Activated CD8-positive, alpha-beta memory T cell treated with anti-CD3 and anti-CD28 coated beads for 4 hours (primary cell): Measurements from ENCODE around the gene NTSR2.
"Not testable (repeated sequence)": the region's sequence is repeated elsewhere in the genome, so short reads cannot be mapped to it uniquely, and the experiment has no call there.

Experiments used
- DNase-seq, 2 donors: peaks; one replicate each; pipeline ENCODE4 v3.0.0-alpha.2; 2020; ENCODE audit warnings: low read depth in 2 of 2

The NTSR2 gene

GRCh38 chr2:11679486-11680181, 9.6 kb upstream of the NTSR2 start:
- no peak for DNase-seq

- DNase-seq, result no peak
Observed at GRCh38 chr2:11679016-11679415, 9.0 kb upstream of the NTSR2 start.

- DNase-seq, result no peak
Observed at GRCh38 chr2:11678306-11678960, 8.4 kb upstream of the NTSR2 start.

- no peak for DNase-seq
Observed at GRCh38 chr2:11677136-11678055, 7.4 kb upstream of the NTSR2 start.

- no peak for DNase-seq
Observed at GRCh38 chr2:11676640-11677039, 6.6 kb upstream of the NTSR2 start.

- DNase-seq, result no peak
Observed at GRCh38 chr2:11675423-11676112, 5.6 kb upstream of the NTSR2 start.

GRCh38 chr2:11674983-11675382, 5.0 kb upstream of the NTSR2 start:
- DNase-seq, result no peak

- no peak for DNase-seq
Observed at GRCh38 chr2:11672407-11672806, 2.4 kb upstream of the NTSR2 start.

- DNase-seq, result no peak
Observed at GRCh38 chr2:11667866-11668637, 1.9 kb downstream of the NTSR2 start.

- no peak for DNase-seq
Observed at GRCh38 chr2:11667194-11667593, 2.8 kb downstream of the NTSR2 start.

GRCh38 chr2:11665510-11666362, 4.3 kb downstream of the NTSR2 start:
- no peak for DNase-seq

- no peak for DNase-seq
Observed at GRCh38 chr2:11665028-11665427, 5.0 kb downstream of the NTSR2 start.

- DNase-seq, result no peak
Observed at GRCh38 chr2:11663427-11663826, 6.6 kb downstream of the NTSR2 start.

GRCh38 chr2:11662882-11663281, 7.1 kb downstream of the NTSR2 start:
- DNase-seq, result no peak

GRCh38 chr2:11661891-11662435, 8.0 kb downstream of the NTSR2 start:
- no peak for DNase-seq

GRCh38 chr2:11660396-11660795, 9.6 kb downstream of the NTSR2 start:
- DNase-seq, result not testable (repeated sequence)

- DNase-seq, result no peak
Observed at GRCh38 chr2:11659851-11660250, 10.1 kb downstream of the NTSR2 start.

GRCh38 chr2:11659115-11659475, 10.9 kb downstream of the NTSR2 start:
- no peak for DNase-seq

- no peak for DNase-seq
Observed at GRCh38 chr2:11658208-11659114, 11.5 kb downstream of the NTSR2 start.
